Kidney glomerular epithelial cell (primary cell): Measurements from ENCODE around the gene DUSP2.

ENCODE experiments used
- DNase-seq: peaks from one replicate; lab custom pipeline; 2025; lab: John Stamatoyannopoulos, UW

DUSP2 gene

DNA sequence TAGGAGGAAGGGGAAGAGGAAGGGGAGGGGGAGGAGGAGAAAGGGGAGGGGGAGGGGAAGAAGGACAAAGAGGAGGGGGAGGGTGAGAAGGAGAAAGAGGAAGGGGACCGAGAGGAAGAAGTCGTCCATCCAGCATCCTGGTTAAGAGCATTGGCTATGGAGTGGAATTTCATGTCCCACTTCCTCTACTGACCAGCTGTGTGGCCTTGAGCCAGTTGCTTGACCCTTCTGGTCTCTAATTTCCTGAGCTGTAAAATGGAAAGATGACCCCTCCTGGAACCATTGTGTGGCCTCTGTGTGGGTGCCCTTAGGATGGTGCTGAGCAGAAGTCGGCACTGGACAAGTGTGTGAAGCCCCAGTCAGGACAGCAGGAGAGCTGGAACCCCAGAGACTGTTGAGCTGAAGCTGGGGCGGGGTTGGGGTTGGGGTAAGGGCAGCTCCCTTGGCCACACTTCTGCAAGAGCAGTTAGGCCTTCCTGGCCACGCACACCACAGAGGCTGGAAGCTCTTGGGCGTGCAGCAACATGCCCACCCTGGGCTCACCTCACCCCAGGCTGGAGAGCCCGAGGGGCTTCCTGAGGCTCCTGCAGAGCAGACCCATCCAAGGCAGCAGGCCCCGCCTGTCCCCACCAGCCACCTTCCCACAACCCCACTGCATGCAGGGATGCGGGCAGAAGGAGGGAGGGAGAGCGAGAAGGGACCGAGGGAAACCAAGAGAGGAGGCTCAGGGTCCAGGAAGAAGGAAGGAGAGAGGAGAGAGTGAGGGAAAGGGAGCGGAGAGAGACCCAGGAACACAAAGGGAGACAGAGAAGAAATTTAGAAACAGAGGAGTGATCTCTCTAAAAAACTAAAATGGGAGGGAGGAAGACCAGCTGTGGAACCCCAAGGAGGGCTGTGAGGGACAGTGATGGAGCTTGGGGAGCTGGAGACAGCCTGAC is 45.1 kb downstream of the DUSP2 start:
- no peak for DNase-seq

DNA sequence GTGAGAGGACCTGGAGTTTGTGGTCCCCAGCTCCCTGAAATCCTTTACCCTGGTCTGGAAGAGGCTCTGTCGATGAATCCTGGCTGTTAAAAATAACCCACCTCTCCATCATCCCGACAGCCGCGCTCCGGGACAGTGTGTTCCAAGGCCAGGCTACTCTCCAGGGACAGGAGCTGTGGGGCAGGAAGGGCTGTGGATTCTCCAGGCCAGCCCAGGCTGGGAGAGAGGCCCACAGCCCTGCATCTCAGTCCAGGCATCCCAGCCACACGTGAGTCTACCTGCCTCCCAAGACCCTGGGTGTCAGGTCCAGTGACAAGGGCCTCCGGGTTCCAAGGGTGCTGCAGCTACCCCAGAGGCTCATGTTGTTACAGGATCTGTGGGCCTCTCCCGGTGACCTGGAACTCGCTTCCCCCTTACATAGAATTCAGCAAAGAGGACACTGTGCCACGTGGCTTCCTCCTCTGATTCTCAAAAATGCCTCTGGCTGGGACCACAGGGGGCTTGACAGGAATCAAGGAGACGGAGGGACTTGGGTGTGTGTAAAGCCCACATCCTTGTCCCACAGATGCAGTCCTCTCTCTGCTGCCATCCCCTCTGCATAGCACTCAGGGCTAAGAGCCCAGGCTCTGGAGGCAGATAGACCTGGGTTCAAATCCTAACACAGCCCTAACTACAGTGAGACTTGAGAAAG is 46.2 kb downstream of the DUSP2 start:
- DNase-seq: no peak

DNA sequence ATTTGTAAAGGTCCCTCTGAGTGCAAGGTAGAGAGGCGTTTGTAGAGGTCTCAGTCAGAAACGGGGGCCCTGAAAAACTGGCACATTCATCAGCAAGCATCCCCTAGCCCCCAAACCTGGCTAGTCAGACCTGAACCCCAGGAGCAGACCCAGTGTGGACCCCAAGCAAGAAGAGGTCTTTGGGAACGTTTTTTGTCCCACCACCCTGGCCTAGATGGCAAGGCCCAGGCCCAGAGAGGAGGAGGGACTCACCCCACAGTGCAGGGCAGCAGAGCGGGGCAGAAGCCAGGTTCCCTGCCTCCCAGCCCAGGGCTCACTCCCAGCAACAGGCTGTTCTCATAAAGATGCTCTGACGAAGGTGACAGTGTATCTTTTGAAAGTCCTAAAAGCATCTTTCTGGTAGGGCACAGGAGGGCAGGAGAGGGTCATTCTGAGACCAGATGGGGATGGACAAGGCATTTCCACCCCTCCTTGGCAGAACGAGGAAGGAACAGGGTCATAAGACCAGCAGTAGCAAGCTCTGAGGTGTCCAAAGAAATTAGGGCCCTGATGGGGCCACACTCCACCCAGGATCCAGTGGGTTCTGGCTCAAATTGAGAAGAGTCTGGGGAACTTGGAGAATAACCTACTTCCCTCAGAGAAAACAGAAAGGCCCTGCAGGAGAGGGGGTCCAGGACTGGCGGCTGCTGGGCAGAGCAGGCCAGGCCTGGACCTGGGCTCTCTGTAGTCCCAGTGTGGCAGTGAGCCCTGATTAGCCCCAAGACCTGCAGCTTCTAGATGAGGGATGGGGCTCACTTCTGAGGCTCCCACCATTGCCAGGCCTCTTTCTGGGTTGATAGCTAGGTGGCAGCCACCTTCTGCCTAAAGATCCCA is 47.1 kb downstream of the DUSP2 start:
- no peak for DNase-seq

DNA sequence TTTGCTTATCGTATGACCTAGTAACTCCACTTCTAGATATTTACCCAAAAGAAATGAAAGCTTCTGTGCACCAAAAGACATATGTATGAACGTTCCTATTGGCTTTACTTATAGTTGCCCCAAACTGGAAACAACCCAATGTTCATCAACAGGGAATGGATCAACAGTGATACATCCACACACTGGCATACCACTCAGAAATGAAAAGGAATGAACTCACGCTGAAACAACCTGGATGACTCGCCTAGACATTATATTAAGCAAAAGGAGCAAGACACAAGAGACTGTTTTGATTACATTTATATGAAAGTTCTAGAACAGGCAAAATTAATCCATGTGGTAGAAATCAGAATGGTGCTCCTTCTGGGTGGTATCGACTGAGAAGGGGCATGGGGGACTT is 47.8 kb downstream of the DUSP2 start:
- DNase-seq: no peak

DNA sequence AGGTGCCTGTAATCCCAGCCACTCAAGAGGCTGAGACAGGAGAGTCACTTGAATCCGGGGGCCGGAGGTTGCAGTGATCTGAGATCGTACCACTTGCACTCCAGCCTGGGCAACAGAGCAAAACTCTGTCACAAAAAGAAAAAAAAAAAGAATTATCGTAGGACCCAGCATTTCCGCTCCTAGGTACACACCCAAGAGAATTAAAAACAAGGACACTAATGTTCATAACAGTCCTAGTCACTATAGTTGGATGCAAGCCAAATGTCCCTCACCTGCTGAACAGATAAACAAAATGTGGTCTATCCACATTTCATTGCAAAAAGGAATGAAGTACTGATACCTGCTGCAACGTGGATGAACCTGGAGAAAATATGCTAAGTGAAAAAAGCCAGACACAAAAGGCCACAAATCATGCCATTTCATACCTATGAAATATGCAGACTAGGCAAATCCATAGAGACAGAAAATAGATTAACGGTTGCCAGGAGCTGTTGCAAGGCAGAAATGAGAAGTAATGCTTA is 50.1 kb downstream of the DUSP2 start:
- no peak for DNase-seq

DNA sequence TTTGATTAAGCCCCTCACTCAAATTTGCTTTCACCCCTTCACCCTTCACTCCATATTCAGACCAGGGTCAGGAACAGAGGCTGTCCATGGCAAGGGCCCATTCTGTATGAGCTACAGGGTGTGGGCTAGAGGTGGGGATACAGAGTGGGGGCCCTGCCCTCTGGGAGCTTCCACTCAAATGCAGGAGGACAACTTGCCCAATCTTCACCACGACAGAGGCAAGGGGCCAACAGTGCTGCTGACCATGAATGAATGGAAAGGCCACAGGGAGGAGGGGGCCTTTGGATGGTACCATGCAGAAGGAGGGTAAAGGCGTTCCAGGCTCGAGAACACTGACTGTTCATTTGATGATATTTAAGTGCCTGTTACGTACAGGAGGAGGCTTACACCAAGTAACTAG is 51.7 kb downstream of the DUSP2 start:
- no peak for DNase-seq
